Heart left ventricle (tissue), 16 donors: ENCODE data around the gene CSPG4. TPM values are rescaled to one million over a fixed set of nuclear protein-coding genes. Genes with fewer than 3 reads are reported as not detected.

Experiments
- ATAC-seq, 4 donors: fragments of 200-7000 bp; cut with Tn5 transposase; one replicate each; pipeline ENCODE4 v1.9.1; 2020 to 2022; ENCODE audit warnings: moderate library complexity in 4 of 4, mild to moderate bottlenecking in 3 of 4, moderate number of reproducible peaks in 1 of 4
- DNase-seq, 5 donors: peaks; one replicate each; pipeline ENCODE4 v3.0.0-alpha.2; 2020
- H3K27ac ChIP-seq, 12 donors: fragments of 200-600 bp; sonication (generic) in 4 of 12; one replicate each; pipeline versions ENCODE4 v1.5.0 to v1.8.0; 2016 to 2022; ENCODE audit warnings: mild to moderate bottlenecking in 2 of 12
- H3K27me3 ChIP-seq, 9 donors: fragments of 200-600 bp; sonication (generic) in 2 of 9; one replicate each; pipeline versions ENCODE4 v1.5.1 to v1.8.0; 2016 to 2022; ENCODE audit warnings: mild to moderate bottlenecking in 3 of 9
- H3K36me3 ChIP-seq, 9 donors: fragments of 200-600 bp; sonication (generic) in 2 of 9; one replicate each; pipeline versions ENCODE4 v1.5.0 to v1.8.0; 2018 to 2022; ENCODE audit warnings: mild to moderate bottlenecking in 2 of 9
- H3K4me1 ChIP-seq, 12 donors: fragments of 200-600 bp; sonication (generic) in 4 of 12; one replicate each; pipeline versions ENCODE4 v1.5.0 to v1.8.0; 2016 to 2022; ENCODE audit warnings: mild to moderate bottlenecking in 3 of 12
- H3K4me3 ChIP-seq, 12 donors: fragments of 200-600 bp; sonication (generic) in 4 of 12; one replicate each; pipeline versions ENCODE4 v1.5.0 to v1.8.0; 2017 to 2022; ENCODE audit warnings: mild to moderate bottlenecking in 9 of 12, moderate library complexity in 4 of 12
- H3K9me3 ChIP-seq, 12 donors: fragments of 200-600 bp; sonication (generic) in 4 of 12; one replicate each; pipeline versions ENCODE4 v1.5.0 to v1.8.0; 2016 to 2022; ENCODE audit warnings: mild to moderate bottlenecking in 1 of 12
- CTCF ChIP-seq, 12 donors: fragments of 200-600 bp; sonication (generic) in 4 of 12; IDR thresholded peaks; one replicate each; pipeline versions ENCODE4 v1.5.0 to v1.8.0; 2018 to 2022; ENCODE audit warnings: antibody characterized with exemption in 12 of 12, mild to moderate bottlenecking in 5 of 12
- POLR2A ChIP-seq, 2 donors: fragments of 450-650 bp; IDR thresholded peaks; one replicate each; pipeline ENCODE4 v1.6.1; 2017; ENCODE audit warnings: antibody characterized with exemption in 2 of 2, mild to moderate bottlenecking in 2 of 2, moderate library complexity in 2 of 2
- WGBS, 4 donors: extraction: QIAGEN DNeasy Blood & Tissue Kit in 2 of 4; methylation state at CpG; one replicate each; pipeline versions ENCODE4 v1.1.5 to v1.1.7; 2013 to 2018; 5-methylcytosine and 5-hydroxymethylcytosine counted together
- intact Hi-C, 10 donors: fragments of 100-400 bp; cut with DNase I; formaldehyde crosslinking; loops; one replicate each; pipeline versions ENCODE4 v1.11.1 to v1.14.2; 2022
- polyA plus RNA-seq, 2 donors: library from polyadenylated mRNA; stranded (reverse); fragments of 200-250 nt; gene quantifications; one replicate each; pipeline ENCODE4 v1.2.3, GENCODE V29; 2013
- total RNA-seq, 9 donors: library from RNA; depleted of rRNA in 2 of 9; stranded (reverse); fragments of >200 nt in 2 of 9; fragmentation: NEBNext Ultra II Directional in 3 of 9; extraction: Animal tissue kit (Norgen Biotek cat#: 25700) in 3 of 9; gene quantifications; one replicate each; pipeline versions ENCODE4 v1.1.0 to v1.2.4, GENCODE V29; 2016 to 2023
- donor health status: ischemic (EF 13 %, LVEDD 7.1; RV severe dilation, severe dysfunction).
- donor health status: healthy with polysubstance abuse.
- donor health status: DM: no; HTN: yes; CAD: no.
- donor health status: DM: no; HTN: no; CAD: no.
- donor health status: ischemic (EF 25% LVEDD 6.9; RV normal size, moderate dysfunction).
- donor health status: ischemic (EF 25% LVEDD 5.7; RV mildly dilated, moderate dysfunction).
- donor health status: healthy.
- donor health status: DM: yes; HTN: yes; CAD: no.
- donor health status: ischemic (EF 35%, LVEDD 5.7; RV mildly dilated, moderate dysfunction).
- donor health status: nonischemic (EF 11% LVEDD 7.7; RV severe dilation, severe dysfunction).
- donor health status: DM: yes; HTN: yes; CAD: no.
- donor health status: PGD.
- donor health status: ischemic (EF 29% LVEDD 5.4; RV normal size, mild dysfunction).
- donor health status: nonischemic (EF 23%, LVEDD 6.1; RV moderate dilation, normal function).

Gene CSPG4
- total and polyA plus RNA-seq, 11 donors = 8.5 to 46.9 (median 13.9) TPM

GRCh38 chr15:75753145-75753544 is 40.5 kb upstream of the CSPG4 start:
- H3K4me3 ChIP-seq = no peak overlapping the region
- H3K9me3 ChIP-seq = no peaks in the 10 kb centered on the region
- DNase-seq (no peak), ATAC-seq (no peak)
- H3K27ac ChIP-seq = no peak overlapping the region
- H3K36me3 ChIP-seq = no peaks in the 10 kb centered on the region
- intact Hi-C loops = no loop called here
- H3K27me3 ChIP-seq = no peaks in the 10 kb centered on the region
- TF ChIP-seq CTCF (IDR thresholded peaks at IDR 0.05) (no peak), POLR2A (IDR thresholded peaks at IDR 0.05) (no peak)
- H3K4me1 ChIP-seq = peaks cover 0 to 7% (median 2%) of the 10 kb centered on the region in 12 donors
- WGBS, 4 donors = 78 to 80% (median 79%) methylated on average over 8 of the region's 8 CpGs

DNA sequence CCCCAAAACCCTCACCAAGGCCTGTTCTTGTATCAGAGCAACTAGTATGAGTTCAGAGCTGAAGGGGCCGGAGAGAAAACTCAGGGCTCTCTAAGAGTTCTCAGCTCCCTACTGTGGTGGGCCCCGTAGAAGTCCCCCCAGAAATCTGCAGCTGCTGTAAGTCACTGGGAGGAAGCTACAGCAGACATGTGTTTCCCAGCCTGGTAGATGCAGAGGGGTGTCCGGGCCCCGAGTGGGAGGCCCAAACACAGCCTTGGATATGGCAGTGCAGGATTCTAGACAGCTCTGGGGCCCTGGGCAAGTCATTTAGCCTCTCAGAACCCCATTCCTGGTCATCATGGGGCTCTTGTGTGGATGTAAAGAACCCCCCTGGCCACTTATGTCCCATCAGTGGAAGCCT is 39.2 kb upstream of the CSPG4 start:
- Histone ChIP-seq H3K4me1 (no peaks in the 10 kb centered on the region), H3K36me3 (no peaks in the 10 kb centered on the region), H3K4me3 (no peak overlapping the region), H3K27ac (no peak overlapping the region), H3K27me3 (no peaks in the 10 kb centered on the region), H3K9me3 (no peaks in the 10 kb centered on the region)
- DNase-seq (no peak), ATAC-seq (no peak)
- TF ChIP-seq CTCF (IDR thresholded peaks at IDR 0.05) (no peak), POLR2A (IDR thresholded peaks at IDR 0.05) (no peak)
- intact Hi-C loops = no loop called here
- 88 to 100% (median 90%) methylated on average over 4 of the region's 4 CpGs for WGBS, 4 donors

DNA sequence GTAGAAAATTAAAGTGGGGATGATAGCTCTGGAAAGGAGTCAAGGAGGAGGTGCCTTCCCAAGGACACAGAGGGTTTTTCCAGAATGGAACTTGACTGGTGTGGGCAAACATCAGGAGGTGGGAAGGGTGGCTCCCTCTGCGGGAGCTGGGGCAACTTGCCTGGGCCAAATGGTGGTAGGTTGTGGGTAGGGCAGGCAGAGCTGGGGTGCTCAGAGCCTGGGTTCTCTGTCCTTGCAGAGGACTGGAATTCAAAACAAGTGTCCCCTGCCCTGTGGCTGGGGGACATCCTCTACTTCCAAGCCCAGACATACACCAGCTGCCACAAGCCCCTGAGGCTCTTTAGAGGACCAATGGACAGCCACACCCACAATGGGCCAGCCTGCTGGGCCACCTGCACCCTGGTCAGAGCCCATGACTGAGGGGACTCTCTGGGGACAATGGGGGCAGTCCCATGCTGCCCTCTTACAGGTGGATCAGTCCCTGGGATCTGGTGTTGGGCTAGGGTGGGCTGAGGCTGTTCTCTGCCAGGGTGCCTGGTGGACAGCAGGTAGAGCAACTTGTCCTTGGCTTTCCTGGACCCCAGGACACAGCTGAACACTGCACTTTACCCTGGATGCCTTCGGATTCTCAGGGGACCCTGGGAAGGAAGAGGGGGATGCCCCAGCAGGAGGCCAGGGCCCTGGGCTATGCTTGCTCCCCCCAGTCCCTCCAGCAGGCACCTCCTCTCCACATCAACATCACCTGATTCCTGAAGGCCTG is 38.6 kb upstream of the CSPG4 start:
- Histone ChIP-seq H3K4me1 (no peaks in the 10 kb centered on the region), H3K36me3 (no peaks in the 10 kb centered on the region)
- DNase-seq = no peak

More for the DNA sequence above, 38.6 kb upstream of the CSPG4 start:
- no peak overlapping the region for H3K27ac ChIP-seq
- no peaks in the 10 kb centered on the region for H3K9me3 ChIP-seq
- WGBS, 4 donors = 47 to 89% (median 60%) methylated on average over 2 of the region's 2 CpGs
- no peak for TF ChIP-seq CTCF (IDR thresholded peaks at IDR 0.05)
- TF ChIP-seq POLR2A (IDR thresholded peaks at IDR 0.05) = no peak
- intact Hi-C loops = no loop called here
- no peaks in the 10 kb centered on the region for H3K27me3 ChIP-seq
- H3K4me3 ChIP-seq = no peak overlapping the region
- no peak for ATAC-seq
